ENCODE data around the gene TBC1D8. TPM values are rescaled to one million over a fixed set of nuclear protein-coding genes. Genes with fewer than 3 reads are reported as not detected.

TBC1D8 gene
- total RNA-seq, 2 experiments from 2014 or later, result 0.79 to 1.4 TPM

GRCh38 chr2:101108357-101108756 is 42.8 kb downstream of the TBC1D8 start:
- no peaks in the 10 kb centered on the region for H3K36me3 Mint-ChIP-seq
- H3K9me3 Mint-ChIP-seq, result no peaks in the 10 kb centered on the region
- no peak for ATAC-seq (ENCODE audit: low read depth)
- DNase-seq, result no peak
- H3K4me1 Mint-ChIP-seq, result no peaks in the 10 kb centered on the region
- POLR2A ChIA-PET, result no interaction called here
- peaks cover 6% of the 10 kb centered on the region for H3K27me3 Mint-ChIP-seq
- H3K4me3 Mint-ChIP-seq, result no peak overlapping the region
- H3K27ac Mint-ChIP-seq, result no peak overlapping the region

- Mint-ChIP-seq H3K27me3 (peaks cover 8% of the 10 kb centered on the region), H3K27ac (no peak overlapping the region), H3K4me1 (no peaks in the 10 kb centered on the region), H3K9me3 (peaks cover 5% of the 10 kb centered on the region), H3K36me3 (peaks cover 2% of the 10 kb centered on the region), H3K4me3 (no peak overlapping the region)
- DNase-seq (no peak), ATAC-seq (ENCODE audit: low read depth) (no peak)
- POLR2A ChIA-PET, result no interaction called here
Observed at GRCh38 chr2:101107241-101107640, 43.9 kb downstream of the TBC1D8 start.

- Mint-ChIP-seq H3K4me3 (no peak overlapping the region), H3K27ac (no peak overlapping the region)
Observed at GRCh38 chr2:101106453-101107181, 44.6 kb downstream of the TBC1D8 start.

GRCh38 chr2:101105654-101106053 is 45.5 kb downstream of the TBC1D8 start:
- peaks cover 2% of the 10 kb centered on the region for H3K36me3 Mint-ChIP-seq

More at GRCh38 chr2:101106453-101107181, 44.6 kb downstream of the TBC1D8 start:
- Mint-ChIP-seq H3K4me1 (no peaks in the 10 kb centered on the region), H3K27me3 (peaks cover 3% of the 10 kb centered on the region), H3K9me3 (peaks cover 5% of the 10 kb centered on the region), H3K36me3 (peaks cover 2% of the 10 kb centered on the region)
- no peak for DNase-seq
- POLR2A ChIA-PET, result no interaction called here
- no peak for ATAC-seq (ENCODE audit: low read depth)

GRCh38 chr2:101097638-101098037 is 53.5 kb downstream of the TBC1D8 start:
- ATAC-seq (ENCODE audit: low read depth), result no peak
- no peaks in the 10 kb centered on the region for H3K36me3 Mint-ChIP-seq
- H3K9me3 Mint-ChIP-seq, result peaks cover 9% of the 10 kb centered on the region
- no peak overlapping the region for H3K27ac Mint-ChIP-seq
- no peak for DNase-seq
- no peak overlapping the region for H3K4me3 Mint-ChIP-seq
- peaks cover 13% of the 10 kb centered on the region for H3K27me3 Mint-ChIP-seq
- POLR2A ChIA-PET, result no interaction called here
- H3K4me1 Mint-ChIP-seq, result no peaks in the 10 kb centered on the region

More at GRCh38 chr2:101105654-101106053, 45.5 kb downstream of the TBC1D8 start:
- DNase-seq (no peak), ATAC-seq (ENCODE audit: low read depth) (no peak)
- POLR2A ChIA-PET, result no interaction called here
- Mint-ChIP-seq H3K27me3 (peaks cover 4% of the 10 kb centered on the region), H3K27ac (no peak overlapping the region), H3K4me3 (no peak overlapping the region), H3K4me1 (no peaks in the 10 kb centered on the region), H3K9me3 (peaks cover 8% of the 10 kb centered on the region)

- DNase-seq (no peak), ATAC-seq (ENCODE audit: low read depth) (no peak)
- Mint-ChIP-seq H3K9me3 (peaks cover 7% of the 10 kb centered on the region), H3K4me3 (no peak overlapping the region), H3K27me3 (peaks cover 13% of the 10 kb centered on the region), H3K27ac (no peak overlapping the region), H3K36me3 (no peaks in the 10 kb centered on the region), H3K4me1 (no peaks in the 10 kb centered on the region)
- POLR2A ChIA-PET, result no interaction called here
Observed at GRCh38 chr2:101096619-101097142, 54.5 kb downstream of the TBC1D8 start.

GRCh38 chr2:101094351-101094750 is 56.8 kb downstream of the TBC1D8 start:
- DNase-seq (no peak), ATAC-seq (ENCODE audit: low read depth) (no peak)
- POLR2A ChIA-PET, result no interaction called here
- H3K27me3 Mint-ChIP-seq, result peaks cover 9% of the 10 kb centered on the region
- peaks cover 1% of the 10 kb centered on the region for H3K9me3 Mint-ChIP-seq
- no peaks in the 10 kb centered on the region for H3K4me1 Mint-ChIP-seq
- no peak overlapping the region for H3K4me3 Mint-ChIP-seq
- no peaks in the 10 kb centered on the region for H3K36me3 Mint-ChIP-seq
- H3K27ac Mint-ChIP-seq, result no peak overlapping the region

GRCh38 chr2:101089942-101090799 is 61.0 kb downstream of the TBC1D8 start:
- no peak overlapping the region for H3K4me3 Mint-ChIP-seq
- no peak overlapping the region for H3K27ac Mint-ChIP-seq
- no peak for DNase-seq
- ATAC-seq (ENCODE audit: low read depth), result no peak
- H3K36me3 Mint-ChIP-seq, result no peaks in the 10 kb centered on the region
- no peaks in the 10 kb centered on the region for H3K9me3 Mint-ChIP-seq
- H3K4me1 Mint-ChIP-seq, result no peaks in the 10 kb centered on the region
- POLR2A ChIA-PET, result no interaction called here
- peaks cover 5% of the 10 kb centered on the region for H3K27me3 Mint-ChIP-seq

- Mint-ChIP-seq H3K4me1 (no peaks in the 10 kb centered on the region), H3K9me3 (no peaks in the 10 kb centered on the region), H3K4me3 (no peak overlapping the region), H3K27me3 (peaks cover 2% of the 10 kb centered on the region), H3K36me3 (no peaks in the 10 kb centered on the region), H3K27ac (no peak overlapping the region)
- POLR2A ChIA-PET, result no interaction called here
- DNase-seq (no peak), ATAC-seq (ENCODE audit: low read depth) (no peak)
Observed at GRCh38 chr2:101089419-101089818, 61.8 kb downstream of the TBC1D8 start.

GRCh38 chr2:101087638-101088037 is 63.5 kb downstream of the TBC1D8 start:
- DNase-seq (no peak), ATAC-seq (ENCODE audit: low read depth) (no peak)
- POLR2A ChIA-PET, result no interaction called here
- Mint-ChIP-seq H3K27ac (no peak overlapping the region), H3K36me3 (no peaks in the 10 kb centered on the region), H3K4me1 (no peaks in the 10 kb centered on the region), H3K4me3 (no peak overlapping the region), H3K27me3 (no peaks in the 10 kb centered on the region), H3K9me3 (no peaks in the 10 kb centered on the region)

GRCh38 chr2:101083613-101084012 is 67.6 kb downstream of the TBC1D8 start:
- H3K4me1 Mint-ChIP-seq, result no peaks in the 10 kb centered on the region
- no peaks in the 10 kb centered on the region for H3K27me3 Mint-ChIP-seq
- no peak overlapping the region for H3K27ac Mint-ChIP-seq
- POLR2A ChIA-PET, result no interaction called here
- DNase-seq (no peak), ATAC-seq (ENCODE audit: low read depth) (no peak)
- H3K9me3 Mint-ChIP-seq, result no peaks in the 10 kb centered on the region
- no peak overlapping the region for H3K4me3 Mint-ChIP-seq
- no peaks in the 10 kb centered on the region for H3K36me3 Mint-ChIP-seq

GRCh38 chr2:101082998-101083397 is 68.2 kb downstream of the TBC1D8 start:
- DNase-seq, result no peak
- no peaks in the 10 kb centered on the region for H3K27me3 Mint-ChIP-seq
- no peak for ATAC-seq (ENCODE audit: low read depth)
- no peaks in the 10 kb centered on the region for H3K9me3 Mint-ChIP-seq
- no peaks in the 10 kb centered on the region for H3K4me1 Mint-ChIP-seq
- POLR2A ChIA-PET, result no interaction called here
- no peaks in the 10 kb centered on the region for H3K36me3 Mint-ChIP-seq
- no peak overlapping the region for H3K27ac Mint-ChIP-seq
- H3K4me3 Mint-ChIP-seq, result no peak overlapping the region

GRCh38 chr2:101081375-101081907 is 69.7 kb downstream of the TBC1D8 start:
- no peaks in the 10 kb centered on the region for H3K27me3 Mint-ChIP-seq
- H3K9me3 Mint-ChIP-seq, result no peaks in the 10 kb centered on the region
- no peak for ATAC-seq (ENCODE audit: low read depth)
- H3K27ac Mint-ChIP-seq, result no peak overlapping the region
- no peaks in the 10 kb centered on the region for H3K36me3 Mint-ChIP-seq
- H3K4me3 Mint-ChIP-seq, result no peak overlapping the region
- POLR2A ChIA-PET, result no interaction called here
- H3K4me1 Mint-ChIP-seq, result no peaks in the 10 kb centered on the region
- DNase-seq, result no peak

Data from activated naive CD8-positive, alpha-beta T cell treated with anti-CD3 and anti-CD28 coated beads, Interleukin-2, amount 10 ng/mL, durations not matched to agents 7 days and 5 days (primary cell).